HG03558 (cell line): ENCODE measurements around the gene MPND.

Experiments
- ATAC-seq: cut with Tn5 transposase; IDR thresholded peaks from one replicate; pipeline ENCODE4 v1.9.1; 2021; ENCODE audit warnings: moderate number of reproducible peaks; ENCODE audit not compliant: unreplicated experiment; ENCODE audit errors: extremely low read depth

Gene MPND

DNA sequence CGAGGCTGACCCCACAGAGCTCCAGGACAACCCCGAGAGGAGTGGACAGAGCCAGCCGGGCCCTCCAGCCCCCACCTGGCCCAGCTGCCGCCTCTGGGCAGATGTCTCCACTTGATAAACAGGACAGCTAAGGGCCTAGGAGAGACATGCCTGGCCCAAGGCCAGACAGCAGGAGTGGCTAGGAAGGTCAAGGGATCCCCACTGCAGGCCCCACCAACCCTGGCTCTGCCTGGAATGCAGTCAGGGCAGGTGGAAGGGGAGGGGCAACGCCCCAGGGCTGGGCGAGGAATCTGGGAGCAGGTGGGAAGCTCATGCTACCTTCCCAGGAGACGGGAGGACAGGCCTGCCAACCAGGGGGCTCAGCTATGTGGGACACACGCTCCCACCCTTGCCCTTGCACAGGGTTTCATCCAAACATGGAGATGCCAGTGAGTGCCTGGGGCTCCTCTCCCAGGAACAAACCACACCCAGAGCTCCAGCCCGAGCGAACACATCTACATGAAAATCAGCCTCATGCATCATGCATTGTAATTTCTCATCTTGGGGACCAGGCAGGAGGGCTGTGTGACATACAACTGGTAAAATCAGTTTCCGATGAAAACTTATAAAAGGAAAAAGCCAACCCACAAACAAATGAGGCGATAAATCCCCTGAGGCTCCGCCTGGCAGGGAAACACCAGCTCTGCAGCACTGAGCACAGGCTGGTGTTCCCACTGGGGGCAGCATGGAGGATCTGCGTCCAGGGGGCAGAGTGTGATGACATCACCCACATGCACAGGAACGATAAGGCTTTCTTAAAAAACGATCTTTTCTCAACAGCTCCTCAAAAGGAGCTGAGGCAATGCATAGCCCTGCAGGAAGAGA lies 32.0 kb downstream of the MPND start:
- ATAC-seq, result no peak

DNA sequence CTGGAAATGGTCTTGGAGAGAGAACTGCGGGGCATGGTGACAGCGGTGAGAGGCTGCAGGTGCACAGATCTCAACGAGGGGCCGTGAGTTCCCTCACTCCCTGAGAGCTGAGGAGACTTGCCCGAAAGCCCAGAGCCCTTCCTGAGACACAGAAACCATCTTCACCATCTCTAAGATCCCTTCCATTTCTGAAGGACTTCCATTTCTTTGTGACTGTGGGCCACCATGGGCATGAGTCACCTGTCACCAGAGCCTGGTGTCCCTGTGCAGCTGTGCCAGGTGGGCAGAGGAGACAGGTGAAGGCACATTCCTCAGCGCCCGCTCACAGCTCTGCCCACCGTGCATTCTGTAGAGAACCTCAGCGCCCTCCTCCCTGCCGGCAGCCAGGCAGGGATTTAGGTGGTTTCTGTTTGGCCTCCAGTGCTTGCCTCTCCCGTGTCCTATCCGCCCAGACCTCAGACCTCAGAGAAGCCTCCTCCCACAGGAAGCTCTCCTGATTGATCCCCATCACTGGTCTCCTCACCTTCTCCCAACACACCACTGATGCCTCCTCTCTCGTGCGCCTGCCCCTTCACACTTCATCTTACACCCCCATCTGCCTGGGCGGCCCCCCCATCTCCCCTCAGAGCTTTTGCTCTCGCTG lies 32.8 kb downstream of the MPND start:
- ATAC-seq, result no peak

DNA sequence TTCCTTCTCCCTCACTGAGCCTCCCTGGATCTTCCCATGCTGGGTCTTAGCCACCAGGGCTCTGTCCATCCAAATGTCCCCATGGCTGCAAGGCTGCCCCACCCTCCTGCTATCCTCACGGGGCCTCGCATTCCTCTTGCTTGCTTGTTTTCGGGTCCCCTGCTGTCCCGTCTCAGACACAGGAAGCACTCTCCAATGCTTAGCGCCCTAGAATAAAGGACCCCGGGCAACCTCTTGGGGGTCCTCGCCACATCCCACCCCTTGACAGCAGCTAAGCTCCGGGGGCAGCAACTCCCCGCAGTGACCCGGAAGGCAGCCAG lies 33.3 kb downstream of the MPND start:
- ATAC-seq, result no peak

- ATAC-seq, result no peak
These were observed 33.8 kb downstream of the MPND start for GRCh38 chr19:4376991-4377781.

- ATAC-seq, result no peak
These were observed 35.5 kb downstream of the MPND start for GRCh38 chr19:4378886-4379285.

GRCh38 chr19:4379383-4380253 lies 36.3 kb downstream of the MPND start:
- no peak for ATAC-seq

DNA sequence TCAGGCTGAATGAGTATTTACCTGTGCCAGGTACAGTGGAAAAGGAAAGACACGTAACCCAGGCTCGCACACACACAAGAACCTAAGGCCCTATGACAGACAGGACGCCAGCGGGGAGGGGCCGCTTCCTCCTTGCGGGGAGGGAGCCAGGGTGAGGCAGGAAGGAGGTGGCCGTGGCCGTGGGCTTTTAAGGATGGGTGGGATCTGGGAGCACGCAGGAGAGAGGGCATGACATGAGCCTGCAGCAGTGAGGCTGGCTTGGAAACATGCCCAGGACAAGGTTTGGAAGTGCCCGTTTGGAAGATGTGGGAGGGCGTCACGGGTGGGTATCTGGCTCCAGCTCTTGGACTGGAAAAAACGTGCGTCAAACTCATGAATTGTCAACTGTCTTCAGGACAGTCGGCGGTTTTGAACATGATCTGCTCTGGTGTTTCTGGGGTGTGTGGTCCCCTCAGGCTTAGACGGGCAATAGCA lies 36.9 kb downstream of the MPND start:
- ATAC-seq, result no peak

DNA sequence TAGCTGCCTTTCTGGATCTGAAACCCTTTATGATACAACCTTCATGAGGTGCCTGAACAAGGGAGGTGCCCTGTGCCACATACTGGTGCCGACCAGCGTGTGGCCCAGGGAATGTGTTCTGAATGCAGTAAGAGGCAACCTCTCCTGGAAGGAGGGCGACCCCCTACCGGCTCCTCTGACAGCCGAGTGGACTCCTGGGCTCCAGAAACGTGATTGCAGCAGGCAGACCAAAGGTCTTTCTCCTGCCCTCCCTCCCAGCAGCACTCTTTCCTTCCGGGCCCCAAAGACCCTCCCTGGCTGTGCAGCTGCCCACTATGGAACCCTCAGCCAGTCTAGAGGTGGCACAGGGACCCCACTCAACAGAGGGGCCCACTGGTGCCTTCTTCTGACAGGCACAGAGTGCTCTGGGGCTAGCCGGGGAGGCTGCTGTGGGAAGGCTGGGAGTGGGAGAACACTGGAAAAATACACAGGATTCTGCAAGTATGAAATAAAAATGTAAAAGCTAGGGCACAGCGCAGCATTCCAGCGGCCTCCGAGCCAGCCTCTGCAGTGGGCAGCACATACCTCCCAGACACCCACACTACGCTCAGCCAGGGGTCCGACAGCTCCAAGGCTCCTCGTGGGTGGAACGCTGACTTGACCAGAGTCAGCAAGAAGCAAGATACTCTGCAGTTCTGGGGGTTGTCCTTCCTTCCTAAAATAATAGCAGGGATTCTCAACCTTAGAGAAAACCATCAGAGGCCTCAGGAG lies 42.1 kb downstream of the MPND start:
- ATAC-seq, result no peak

DNA sequence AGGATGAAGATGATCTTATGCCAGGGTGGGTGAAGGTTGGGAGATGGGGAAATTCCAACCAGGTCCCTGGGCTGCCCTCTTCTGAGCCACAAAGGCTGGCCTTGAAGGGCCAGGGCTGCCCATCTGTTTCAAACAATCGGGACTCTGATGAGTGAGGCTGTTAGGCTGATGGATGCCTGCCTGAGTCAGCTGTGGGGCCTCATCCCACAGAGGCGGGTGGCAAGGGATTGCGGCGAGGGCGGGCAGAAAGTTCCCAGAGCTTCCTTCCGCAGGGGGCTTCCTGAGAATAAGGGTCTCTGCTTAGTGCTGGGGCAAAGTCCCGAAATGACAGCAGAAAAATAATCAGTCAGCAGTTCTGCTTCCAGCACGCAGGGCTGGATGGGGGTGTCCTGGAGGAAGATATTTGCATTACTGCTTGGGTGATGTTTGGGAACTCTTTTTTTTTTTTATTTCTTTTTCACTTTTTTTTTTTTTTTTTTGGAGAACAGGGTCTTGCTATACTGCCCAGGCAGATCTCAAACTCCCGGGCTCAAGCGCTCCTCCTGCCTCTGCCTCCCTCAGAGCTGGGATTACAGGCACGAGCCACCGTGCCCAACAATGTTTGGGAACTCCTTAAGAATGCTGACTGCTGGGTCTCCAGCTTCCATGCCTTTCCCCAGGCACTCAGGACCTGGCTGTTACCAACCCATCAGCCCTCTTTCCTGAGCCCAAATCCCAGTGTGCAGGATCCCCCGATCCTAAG lies 42.9 kb downstream of the MPND start:
- ATAC-seq, result no peak

DNA sequence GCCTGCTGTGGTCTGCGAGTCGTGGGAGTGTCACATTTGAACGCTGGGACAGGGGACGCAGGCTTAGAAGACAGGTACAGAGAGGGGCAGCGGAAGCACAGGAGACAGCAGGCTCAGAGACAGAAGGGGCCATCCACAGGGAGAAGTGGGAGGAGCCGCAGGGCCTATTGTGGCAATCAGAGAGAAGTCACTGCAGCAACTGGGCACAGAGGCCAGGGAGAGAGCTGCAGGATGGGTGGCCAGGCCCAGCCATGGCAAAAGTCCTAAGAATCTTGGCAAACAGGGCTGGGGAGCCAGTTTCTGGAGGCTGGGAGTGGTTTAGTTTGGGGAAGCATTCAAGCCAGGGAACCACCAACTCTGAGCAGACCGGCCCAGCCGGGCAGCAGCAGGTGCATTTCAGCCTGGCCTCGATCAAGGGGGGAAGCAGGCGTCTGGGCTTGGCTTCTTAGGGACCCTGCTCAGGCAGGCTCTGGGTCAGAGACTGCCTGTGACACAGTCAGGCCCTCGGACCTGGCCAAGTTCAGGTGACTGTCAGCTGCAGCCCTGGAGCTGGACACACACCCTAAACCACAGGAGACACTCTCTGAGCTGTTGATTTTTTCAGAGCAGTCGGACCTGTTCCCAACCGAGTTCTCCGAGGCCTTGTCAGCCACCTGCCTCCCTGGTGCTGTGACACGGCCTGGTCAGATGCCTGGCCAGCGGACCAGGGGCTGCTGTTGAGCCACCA lies 45.1 kb downstream of the MPND start:
- no peak for ATAC-seq

GRCh38 chr19:4389064-4389375 lies 45.7 kb downstream of the MPND start:
- ATAC-seq, result no peak

- ATAC-seq, result no peak
These were observed 46.2 kb downstream of the MPND start for GRCh38 chr19:4389511-4390016.

- ATAC-seq, result no peak
These were observed 46.7 kb downstream of the MPND start for GRCh38 chr19:4390017-4390566.

DNA sequence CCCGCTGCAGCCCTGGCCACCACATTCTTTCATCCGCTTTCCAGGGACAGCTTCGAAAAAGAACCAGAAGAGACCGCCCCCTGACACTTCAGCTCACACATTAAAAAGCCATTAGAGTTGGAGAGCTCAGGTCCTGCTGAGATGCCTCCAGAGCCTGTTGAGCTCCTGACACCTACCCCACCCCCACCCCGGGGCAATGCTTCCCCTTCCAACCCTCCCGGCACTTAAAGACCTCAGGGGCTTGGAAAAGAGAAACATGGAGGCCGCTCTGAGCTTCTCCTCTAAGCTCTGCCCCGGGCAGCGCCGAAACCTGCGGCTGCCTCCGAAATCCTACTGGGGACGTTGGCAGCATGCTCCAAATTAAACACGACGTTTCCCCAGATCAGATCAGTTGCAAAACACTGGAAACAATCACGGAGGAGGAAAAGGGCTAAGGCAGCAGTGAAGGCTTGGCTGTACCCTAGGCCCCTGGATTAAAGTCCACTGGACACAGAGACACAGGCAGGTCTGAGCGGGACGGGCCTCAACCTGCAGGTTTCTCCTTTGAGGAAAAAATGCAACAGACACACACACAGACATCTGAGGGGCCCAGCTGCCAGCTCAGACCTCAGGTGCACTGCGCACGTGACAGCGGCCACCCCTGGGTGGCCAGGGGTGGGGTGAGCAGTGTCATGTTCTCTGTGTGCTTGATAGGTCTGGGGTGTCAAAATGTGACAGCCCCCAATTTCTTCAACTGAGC lies 47.4 kb downstream of the MPND start:
- no peak for ATAC-seq

GRCh38 chr19:4391306-4391693 lies 47.9 kb downstream of the MPND start:
- ATAC-seq, result no peak

DNA sequence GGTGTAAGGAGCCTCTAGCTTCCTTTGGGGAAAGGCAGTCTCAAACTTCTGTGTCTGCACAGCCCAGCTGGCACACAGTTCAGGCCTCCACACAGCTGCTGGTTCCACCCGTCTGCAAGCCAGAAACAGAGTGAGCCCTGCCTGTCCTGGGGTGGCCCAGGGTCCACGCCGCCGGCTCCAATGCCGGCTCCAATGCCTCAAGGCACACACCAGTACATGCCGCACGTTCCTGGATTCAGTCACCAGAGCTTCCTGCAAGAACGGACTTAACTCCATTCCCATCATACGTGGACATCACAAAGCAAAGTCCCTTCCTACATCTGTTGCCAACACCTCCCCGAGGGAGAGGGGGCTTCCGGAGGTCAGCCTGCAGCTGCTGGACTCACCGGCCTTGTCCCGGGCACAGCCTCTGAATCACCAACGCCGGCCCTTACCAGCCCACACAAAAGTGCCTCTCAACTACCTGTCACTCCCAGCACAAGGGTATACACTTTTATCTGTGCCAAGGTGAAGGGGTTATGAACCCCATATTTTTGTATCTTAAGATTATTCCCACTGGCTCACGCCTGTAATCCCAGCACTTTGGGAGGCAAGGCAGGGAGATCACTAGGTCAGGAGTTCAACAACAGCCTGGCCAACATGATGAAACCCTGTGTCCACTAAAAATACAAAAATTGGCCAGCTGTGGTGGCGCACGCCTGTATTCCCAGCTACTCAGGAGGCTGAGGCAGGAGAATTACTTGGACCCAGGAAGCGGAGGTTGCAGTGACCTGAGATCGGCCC lies 48.5 kb downstream of the MPND start:
- no peak for ATAC-seq
